ENCODE data around the gene CCDC63. TPM values are rescaled to one million over a fixed set of nuclear protein-coding genes. Genes with fewer than 3 reads are reported as not detected.

CCDC63 gene
- polyA plus RNA-seq, 1 of the 3 experiments (the other 2 are of a cell fraction), result not detected

DNA sequence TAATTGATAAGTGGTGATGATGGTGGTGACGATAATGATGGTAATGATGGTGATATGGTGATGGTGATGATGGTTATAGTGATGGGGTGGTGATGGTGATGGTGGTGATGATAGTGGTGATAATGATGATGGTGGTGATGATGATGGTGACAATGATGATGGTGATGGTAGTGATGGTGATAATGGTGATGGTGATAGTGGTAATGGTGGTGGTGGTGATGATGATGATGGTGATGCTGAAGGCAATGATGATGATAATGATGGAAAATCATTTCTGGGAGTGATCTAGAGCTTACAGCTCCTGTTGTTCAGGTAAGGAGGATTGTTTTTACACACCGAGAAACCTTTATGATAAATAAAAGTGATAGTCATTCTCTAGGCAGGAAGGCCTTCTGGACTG lies 33.9 kb downstream of the CCDC63 start:
- Histone ChIP-seq H3K9ac (no peak overlapping the region), H3K36me3 (replicated peaks in 1 of 2; ENCODE audit: control insufficient read depth in 1 of 2, insufficient read depth in 2 of 2, low read length in 1 of 2) (no peaks in the 10 kb centered on the region), H3K9me2 (no peaks in the 10 kb centered on the region), H3K4me1 (ENCODE audit: control insufficient read depth in 1 of 2, insufficient read depth in 2 of 2, low read depth in 1 of 2, low read length in 1 of 2) (0 out of 4 replicates have a peak, but pooled peaks cover 0 to 4% of the 10 kb centered on the region in 2 experiments), H3K79me2 (ENCODE audit: insufficient read depth) (no peaks in the 10 kb centered on the region), H3K4me3 (ENCODE audit: low read depth in 2 of 2, low read length in 1 of 2) (no peak overlapping the region), H4K20me1 (ENCODE audit: insufficient read depth) (no peaks in the 10 kb centered on the region), H2AFZ (ENCODE audit: low read depth) (no peak overlapping the region), H3K27me3 (ENCODE audit: insufficient read depth) (no peaks in the 10 kb centered on the region), H3K9me3 (no peaks in the 10 kb centered on the region), H3F3A (replicated peaks; ENCODE audit: insufficient read depth) (no peaks in the 10 kb centered on the region), H3K4me2 (no peak overlapping the region), H3K27ac (ENCODE audit: low read depth in 2 of 2, low read length in 1 of 2) (no peak overlapping the region)
- TF ChIP-seq EP300 (IDR thresholded peaks at IDR 0.05; ENCODE audit: borderline replicate concordance in 1 of 2, low read depth in 1 of 2, low read length in 1 of 2) (no peak), GABPA (IDR thresholded peaks at IDR 0.05; ENCODE audit: low read depth) (no peak), CHD2 (IDR thresholded peaks at IDR 0.05; ENCODE audit: low read length, partially characterized antibody) (no peak), TCF12 (IDR thresholded peaks at IDR 0.05) (no peak), FOXJ3 (CRISPR knock-in tag; IDR thresholded peaks at IDR 0.05) (no peak), FOSL2 (IDR thresholded peaks at IDR 0.05; ENCODE audit: borderline replicate concordance, low read depth) (no peak), POLR2AphosphoS5 (IDR thresholded peaks at IDR 0.05; ENCODE audit: low read depth, low read length) (no peak), MXI1 (IDR thresholded peaks at IDR 0.05; ENCODE audit: low read depth, low read length) (no peak), RCOR1 (IDR thresholded peaks at IDR 0.05; ENCODE audit: low read length) (no peak), EZH2phosphoT487 (IDR thresholded peaks at IDR 0.05; ENCODE audit: borderline replicate concordance, low read depth) (no peak), ELF1 (IDR thresholded peaks at IDR 0.05) (no peak), RXRA (IDR thresholded peaks at IDR 0.05; ENCODE audit: borderline replicate concordance, low read depth) (no peak), SIN3A (IDR thresholded peaks at IDR 0.05; ENCODE audit: borderline replicate concordance, low read depth, low read length) (no peak)
- TF ChIP-seq, protein P1, sequence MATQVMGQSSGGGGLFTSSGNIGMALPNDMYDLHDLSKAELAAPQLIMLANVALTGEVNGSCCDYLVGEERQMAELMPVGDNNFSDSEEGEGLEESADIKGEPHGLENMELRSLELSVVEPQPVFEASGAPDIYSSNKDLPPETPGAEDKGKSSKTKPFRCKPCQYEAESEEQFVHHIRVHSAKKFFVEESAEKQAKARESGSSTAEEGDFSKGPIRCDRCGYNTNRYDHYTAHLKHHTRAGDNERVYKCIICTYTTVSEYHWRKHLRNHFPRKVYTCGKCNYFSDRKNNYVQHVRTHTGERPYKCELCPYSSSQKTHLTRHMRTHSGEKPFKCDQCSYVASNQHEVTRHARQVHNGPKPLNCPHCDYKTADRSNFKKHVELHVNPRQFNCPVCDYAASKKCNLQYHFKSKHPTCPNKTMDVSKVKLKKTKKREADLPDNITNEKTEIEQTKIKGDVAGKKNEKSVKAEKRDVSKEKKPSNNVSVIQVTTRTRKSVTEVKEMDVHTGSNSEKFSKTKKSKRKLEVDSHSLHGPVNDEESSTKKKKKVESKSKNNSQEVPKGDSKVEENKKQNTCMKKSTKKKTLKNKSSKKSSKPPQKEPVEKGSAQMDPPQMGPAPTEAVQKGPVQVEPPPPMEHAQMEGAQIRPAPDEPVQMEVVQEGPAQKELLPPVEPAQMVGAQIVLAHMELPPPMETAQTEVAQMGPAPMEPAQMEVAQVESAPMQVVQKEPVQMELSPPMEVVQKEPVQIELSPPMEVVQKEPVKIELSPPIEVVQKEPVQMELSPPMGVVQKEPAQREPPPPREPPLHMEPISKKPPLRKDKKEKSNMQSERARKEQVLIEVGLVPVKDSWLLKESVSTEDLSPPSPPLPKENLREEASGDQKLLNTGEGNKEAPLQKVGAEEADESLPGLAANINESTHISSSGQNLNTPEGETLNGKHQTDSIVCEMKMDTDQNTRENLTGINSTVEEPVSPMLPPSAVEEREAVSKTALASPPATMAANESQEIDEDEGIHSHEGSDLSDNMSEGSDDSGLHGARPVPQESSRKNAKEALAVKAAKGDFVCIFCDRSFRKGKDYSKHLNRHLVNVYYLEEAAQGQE (IDR thresholded peaks at IDR 0.05; ENCODE audit: low read depth, low read length), result no peak
- TF ChIP-seq, protein P2, sequence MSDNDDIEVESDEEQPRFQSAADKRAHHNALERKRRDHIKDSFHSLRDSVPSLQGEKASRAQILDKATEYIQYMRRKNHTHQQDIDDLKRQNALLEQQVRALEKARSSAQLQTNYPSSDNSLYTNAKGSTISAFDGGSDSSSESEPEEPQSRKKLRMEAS (IDR thresholded peaks at IDR 0.05; ENCODE audit: low read depth), result no peak
- TF ChIP-seq, protein P3, sequence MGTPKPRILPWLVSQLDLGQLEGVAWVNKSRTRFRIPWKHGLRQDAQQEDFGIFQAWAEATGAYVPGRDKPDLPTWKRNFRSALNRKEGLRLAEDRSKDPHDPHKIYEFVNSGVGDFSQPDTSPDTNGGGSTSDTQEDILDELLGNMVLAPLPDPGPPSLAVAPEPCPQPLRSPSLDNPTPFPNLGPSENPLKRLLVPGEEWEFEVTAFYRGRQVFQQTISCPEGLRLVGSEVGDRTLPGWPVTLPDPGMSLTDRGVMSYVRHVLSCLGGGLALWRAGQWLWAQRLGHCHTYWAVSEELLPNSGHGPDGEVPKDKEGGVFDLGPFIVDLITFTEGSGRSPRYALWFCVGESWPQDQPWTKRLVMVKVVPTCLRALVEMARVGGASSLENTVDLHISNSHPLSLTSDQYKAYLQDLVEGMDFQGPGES (IDR thresholded peaks at IDR 0.05; ENCODE audit: low read depth, low read length), result no peak
- TF ChIP-seq, protein P4, sequence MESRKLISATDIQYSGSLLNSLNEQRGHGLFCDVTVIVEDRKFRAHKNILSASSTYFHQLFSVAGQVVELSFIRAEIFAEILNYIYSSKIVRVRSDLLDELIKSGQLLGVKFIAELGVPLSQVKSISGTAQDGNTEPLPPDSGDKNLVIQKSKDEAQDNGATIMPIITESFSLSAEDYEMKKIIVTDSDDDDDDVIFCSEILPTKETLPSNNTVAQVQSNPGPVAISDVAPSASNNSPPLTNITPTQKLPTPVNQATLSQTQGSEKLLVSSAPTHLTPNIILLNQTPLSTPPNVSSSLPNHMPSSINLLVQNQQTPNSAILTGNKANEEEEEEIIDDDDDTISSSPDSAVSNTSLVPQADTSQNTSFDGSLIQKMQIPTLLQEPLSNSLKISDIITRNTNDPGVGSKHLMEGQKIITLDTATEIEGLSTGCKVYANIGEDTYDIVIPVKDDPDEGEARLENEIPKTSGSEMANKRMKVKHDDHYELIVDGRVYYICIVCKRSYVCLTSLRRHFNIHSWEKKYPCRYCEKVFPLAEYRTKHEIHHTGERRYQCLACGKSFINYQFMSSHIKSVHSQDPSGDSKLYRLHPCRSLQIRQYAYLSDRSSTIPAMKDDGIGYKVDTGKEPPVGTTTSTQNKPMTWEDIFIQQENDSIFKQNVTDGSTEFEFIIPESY (IDR thresholded peaks at IDR 0.05; ENCODE audit: borderline replicate concordance, low read depth), result no peak
- CTCF ChIA-PET, result interaction anchor here (2.3 kb wide), 1 partner anchor 13 kb away, joined by 11 read pairs; no protein-coding TSS in a partner anchor
- POLR2A ChIA-PET, result no interaction called here
- 50% methylated on average over 2 of the region's 2 CpGs for WGBS (ENCODE audit: low lambda C conversion rate)
- DNase-seq, result no peak

Measured in SK-N-SH (cell line).